MCF 10A (cell line): Measurements from ENCODE around the gene ANKRD44. TPM values are rescaled to one million over a fixed set of nuclear protein-coding genes. Genes with fewer than 3 reads are reported as not detected.

Experiments used
- BruUV-seq: library from RNA; stranded (reverse); fragments of 400-500 nt; replicated peaks from 2 replicates; lab custom pipeline; 2021; lab: Mats Ljungman, UMichigan
- CTCF ChIA-PET: fragments of 300-600 bp; sonication (Branson Sonifier 250); formaldehyde crosslinking; extraction: SDS; loops from one replicate; lab custom pipeline; 2021; ENCODE audit warnings: antibody characterized with exemption, inconsistent platforms; lab: Yijun Ruan, JAX
- POLR2A ChIA-PET: fragments of 300-600, 350-650 bp; sonication (Branson Sonifier 250); formaldehyde crosslinking; extraction: SDS; loops from one replicate; lab custom pipeline; 2020; ENCODE audit warnings: antibody characterized with exemption, inconsistent platforms; lab: Yijun Ruan, JAX
- DNase-seq: peaks from one replicate; pipeline ENCODE4 v3.0.0-alpha.2; 2018; ENCODE audit not compliant: unreplicated experiment
- H3K27ac Mint-ChIP-seq: one replicate; pipeline ENCODE4 v1.8.0; 2022; ENCODE audit warnings: mild to moderate bottlenecking, low read depth, mixed read lengths; ENCODE audit not compliant: unreplicated experiment
- H3K27me3 Mint-ChIP-seq: one replicate; pipeline ENCODE4 v1.8.0; 2022; ENCODE audit warnings: mixed read lengths; ENCODE audit not compliant: insufficient read depth, unreplicated experiment
- H3K36me3 Mint-ChIP-seq: one replicate; pipeline ENCODE4 v1.8.0; 2022; ENCODE audit warnings: mild to moderate bottlenecking, moderate library complexity, mixed read lengths; ENCODE audit not compliant: insufficient read depth, unreplicated experiment
- H3K4me1 Mint-ChIP-seq: one replicate; pipeline ENCODE4 v1.8.0; 2022; ENCODE audit warnings: mixed read lengths; ENCODE audit not compliant: insufficient read depth, unreplicated experiment
- H3K4me3 Mint-ChIP-seq: one replicate; pipeline ENCODE4 v1.8.0; 2022; ENCODE audit warnings: mild to moderate bottlenecking, moderate library complexity, mixed read lengths; ENCODE audit not compliant: unreplicated experiment
- H3K9me3 Mint-ChIP-seq: one replicate; pipeline ENCODE4 v1.8.0; 2022; ENCODE audit warnings: mixed read lengths; ENCODE audit not compliant: unreplicated experiment
- CTCF ChIP-seq: fragments of 200-600 bp; IDR thresholded peaks from one replicate; pipeline ENCODE4 v1.8.0; 2022; ENCODE audit warnings: antibody characterized with exemption, mild to moderate bottlenecking; ENCODE audit not compliant: unreplicated experiment
- intact Hi-C: fragments of 100-400 bp; cut with micrococcal nuclease; formaldehyde crosslinking; loops from 2 replicates; pipeline ENCODE4 v1.14.1; 2022
- total RNA-seq: library from RNA; stranded (reverse); gene quantifications from 2 replicates; pipeline ENCODE4 v1.2.3, GENCODE V29; 2022

ANKRD44 gene
- total RNA-seq, 1 experiment from 2014 or later = 6.9 TPM

GRCh38 chr2:197035002-197035401, 275.6 kb downstream of the ANKRD44 start:
- CTCF ChIA-PET = interaction anchor here (1.3 to 1.7 kb wide), 2 partner anchors 23 to 79 kb away, joined by 5 to 6 read pairs; no protein-coding TSS in a partner anchor
- H3K36me3 Mint-ChIP-seq = no peaks in the 10 kb centered on the region
- TF ChIP-seq CTCF = no peak

GRCh38 chr2:197034292-197034691, 276.3 kb downstream of the ANKRD44 start:
- no peak for DNase-seq
- ChIA-PET CTCF (no interaction called here), POLR2A (no interaction called here)
- TF ChIP-seq CTCF = no peak
- Mint-ChIP-seq H3K9me3 (no peaks in the 10 kb centered on the region), H3K4me3 (no peak overlapping the region), H3K4me1 (no peaks in the 10 kb centered on the region), H3K27ac (no peak overlapping the region), H3K36me3 (no peaks in the 10 kb centered on the region), H3K27me3 (no peaks in the 10 kb centered on the region)
- intact Hi-C loops = no loop called here
- no TSS peak for BruUV-seq

More at GRCh38 chr2:197035002-197035401, 275.6 kb downstream of the ANKRD44 start:
- intact Hi-C loops = no loop called here
- H3K4me1 Mint-ChIP-seq = no peaks in the 10 kb centered on the region
- DNase-seq = no peak
- H3K27me3 Mint-ChIP-seq = no peaks in the 10 kb centered on the region
- no peaks in the 10 kb centered on the region for H3K9me3 Mint-ChIP-seq
- H3K4me3 Mint-ChIP-seq = no peak overlapping the region
- POLR2A ChIA-PET = no interaction called here
- no TSS peak for BruUV-seq
- no peak overlapping the region for H3K27ac Mint-ChIP-seq

GRCh38 chr2:197033222-197033621, 277.4 kb downstream of the ANKRD44 start:
- DNase-seq = no peak
- Mint-ChIP-seq H3K9me3 (no peaks in the 10 kb centered on the region), H3K4me3 (no peak overlapping the region), H3K27ac (no peak overlapping the region), H3K27me3 (no peaks in the 10 kb centered on the region), H3K36me3 (no peaks in the 10 kb centered on the region), H3K4me1 (no peaks in the 10 kb centered on the region)
- ChIA-PET CTCF (interaction anchor here (0.7 to 1.5 kb wide), 2 partner anchors 21 to 274 kb away, joined by 3 to 4 read pairs; no protein-coding TSS in a partner anchor), POLR2A (no interaction called here)
- intact Hi-C loops = no loop called here
- no TSS peak for BruUV-seq
- TF ChIP-seq CTCF = no peak

- intact Hi-C loops = no loop called here
- BruUV-seq = no TSS peak
- POLR2A ChIA-PET = no interaction called here
Observed at GRCh38 chr2:197031803-197032202, 278.8 kb downstream of the ANKRD44 start.

More at GRCh38 chr2:197031803-197032202, 278.8 kb downstream of the ANKRD44 start:
- CTCF ChIA-PET = interaction anchor here (0.7 to 1.5 kb wide), 2 partner anchors 20 to 1791 kb away, joined by 3 to 4 read pairs; no protein-coding TSS in a partner anchor
- Mint-ChIP-seq H3K4me1 (no peaks in the 10 kb centered on the region), H3K4me3 (no peak overlapping the region), H3K9me3 (no peaks in the 10 kb centered on the region), H3K36me3 (no peaks in the 10 kb centered on the region), H3K27me3 (no peaks in the 10 kb centered on the region), H3K27ac (no peak overlapping the region)
- no peak for DNase-seq
- TF ChIP-seq CTCF = no peak
